ENCODE data around the gene PRDM2.

PRDM2 gene

GRCh38 chr1:13804240-13804633 lies 104.2 kb downstream of the PRDM2 start:
- TF ChIP-seq, protein P1, sequence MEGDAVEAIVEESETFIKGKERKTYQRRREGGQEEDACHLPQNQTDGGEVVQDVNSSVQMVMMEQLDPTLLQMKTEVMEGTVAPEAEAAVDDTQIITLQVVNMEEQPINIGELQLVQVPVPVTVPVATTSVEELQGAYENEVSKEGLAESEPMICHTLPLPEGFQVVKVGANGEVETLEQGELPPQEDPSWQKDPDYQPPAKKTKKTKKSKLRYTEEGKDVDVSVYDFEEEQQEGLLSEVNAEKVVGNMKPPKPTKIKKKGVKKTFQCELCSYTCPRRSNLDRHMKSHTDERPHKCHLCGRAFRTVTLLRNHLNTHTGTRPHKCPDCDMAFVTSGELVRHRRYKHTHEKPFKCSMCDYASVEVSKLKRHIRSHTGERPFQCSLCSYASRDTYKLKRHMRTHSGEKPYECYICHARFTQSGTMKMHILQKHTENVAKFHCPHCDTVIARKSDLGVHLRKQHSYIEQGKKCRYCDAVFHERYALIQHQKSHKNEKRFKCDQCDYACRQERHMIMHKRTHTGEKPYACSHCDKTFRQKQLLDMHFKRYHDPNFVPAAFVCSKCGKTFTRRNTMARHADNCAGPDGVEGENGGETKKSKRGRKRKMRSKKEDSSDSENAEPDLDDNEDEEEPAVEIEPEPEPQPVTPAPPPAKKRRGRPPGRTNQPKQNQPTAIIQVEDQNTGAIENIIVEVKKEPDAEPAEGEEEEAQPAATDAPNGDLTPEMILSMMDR (IDR thresholded peaks at IDR 0.05; ENCODE audit: insufficient read depth, low read length, poor library complexity, severe bottlenecking): no peak
- no peak for TF ChIP-seq EZH2phosphoT487 (conservative IDR thresholded peaks at IDR 0.05; ENCODE audit: low read length)
- Histone ChIP-seq H3F3A (ENCODE audit: insufficient read depth) (no peaks in the 10 kb centered on the region), H3K27ac (ENCODE audit: low read depth, low read length) (no peak overlapping the region), H3K27me3 (ENCODE audit: low read length) (no peaks in the 10 kb centered on the region), H4K20me1 (ENCODE audit: low read depth, low read length) (0 out of 2 replicates have a peak, but pooled peaks cover 4% of the 10 kb centered on the region), H3K79me2 (ENCODE audit: insufficient read depth, low read length) (no peaks in the 10 kb centered on the region), H2AFZ (ENCODE audit: low read depth, low read length, severe bottlenecking) (no peak overlapping the region), H3K9ac (ENCODE audit: low read length) (no peak overlapping the region), H3K9me3 (ENCODE audit: insufficient read depth, low read length) (no peaks in the 10 kb centered on the region), H3K9me2 (replicated peaks; ENCODE audit: insufficient read depth, low read length) (no peaks in the 10 kb centered on the region), H3K4me3 (ENCODE audit: insufficient read depth, low read length, poor library complexity, severe bottlenecking) (no peak overlapping the region), H3K4me2 (ENCODE audit: low read depth, low read length, poor library complexity, severe bottlenecking) (no peak overlapping the region), H3K36me3 (ENCODE audit: low read length) (no peaks in the 10 kb centered on the region)

DNA sequence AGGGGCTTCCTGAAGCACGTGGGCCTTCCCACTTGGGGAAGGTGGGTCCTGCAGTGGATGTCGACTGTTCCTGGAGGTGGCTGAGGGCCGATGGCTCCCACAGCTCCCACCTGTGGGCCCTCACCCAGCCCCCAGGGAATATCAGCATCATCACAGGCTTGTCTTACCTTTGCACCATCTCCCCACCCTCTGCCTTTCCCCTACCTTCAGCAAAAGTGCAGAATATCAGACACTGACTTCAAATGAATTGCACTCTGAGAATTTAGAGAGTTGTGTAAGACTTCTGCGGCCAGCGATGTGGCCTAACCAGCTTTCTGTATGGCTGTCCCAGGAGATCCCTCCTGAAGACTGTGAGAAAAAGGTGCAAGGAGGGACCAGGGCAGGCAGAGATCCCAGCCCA lies 105.4 kb downstream of the PRDM2 start:
- H3K27ac ChIP-seq (ENCODE audit: low read depth, low read length): no peak overlapping the region
- H3K4me3 ChIP-seq (ENCODE audit: insufficient read depth, low read length, poor library complexity, severe bottlenecking): no peak overlapping the region
- no peak overlapping the region for H3K4me2 ChIP-seq (ENCODE audit: low read depth, low read length, poor library complexity, severe bottlenecking)
- no peaks in the 10 kb centered on the region for H3K36me3 ChIP-seq (ENCODE audit: low read length)
- no peaks in the 10 kb centered on the region for H3K9me2 ChIP-seq (replicated peaks; ENCODE audit: insufficient read depth, low read length)
- TF ChIP-seq EZH2phosphoT487 (conservative IDR thresholded peaks at IDR 0.05; ENCODE audit: low read length): no peak
- TF ChIP-seq, protein P1 (IDR thresholded peaks at IDR 0.05; ENCODE audit: insufficient read depth, low read length, poor library complexity, severe bottlenecking): no peak
- H2AFZ ChIP-seq (ENCODE audit: low read depth, low read length, severe bottlenecking): no peak overlapping the region
- no peaks in the 10 kb centered on the region for H3K9me3 ChIP-seq (ENCODE audit: insufficient read depth, low read length)
- no peak overlapping the region for H3K9ac ChIP-seq (ENCODE audit: low read length)
- H3K27me3 ChIP-seq (ENCODE audit: low read length): no peaks in the 10 kb centered on the region
- H3K79me2 ChIP-seq (ENCODE audit: insufficient read depth, low read length): no peaks in the 10 kb centered on the region
- no peaks in the 10 kb centered on the region for H4K20me1 ChIP-seq (ENCODE audit: low read depth, low read length)
- H3F3A ChIP-seq (ENCODE audit: insufficient read depth): no peaks in the 10 kb centered on the region

DNA sequence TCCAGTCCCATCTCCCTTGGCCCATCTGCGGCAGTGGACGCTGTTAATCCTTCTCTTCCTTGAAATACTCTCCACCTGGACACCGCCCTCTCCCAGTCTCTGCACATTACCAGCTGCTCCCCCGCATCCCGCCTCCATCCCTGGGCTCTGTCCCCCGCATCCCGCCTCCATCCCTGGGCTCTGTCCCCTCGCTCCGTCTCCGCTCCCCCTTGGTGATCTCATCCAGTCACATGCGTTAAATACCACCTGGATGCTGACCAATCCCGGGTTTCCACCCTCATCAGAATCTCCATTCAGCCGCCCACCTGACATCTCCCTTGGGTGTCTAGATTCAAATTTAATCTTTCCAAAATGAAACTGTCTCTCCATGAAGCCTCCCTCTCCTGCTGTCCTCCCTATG lies 106.1 kb downstream of the PRDM2 start:
- no peaks in the 10 kb centered on the region for H3K27me3 ChIP-seq (ENCODE audit: low read length)
- H3K36me3 ChIP-seq (ENCODE audit: low read length): no peaks in the 10 kb centered on the region
- no peaks in the 10 kb centered on the region for H4K20me1 ChIP-seq (ENCODE audit: low read depth, low read length)
- H3F3A ChIP-seq (ENCODE audit: insufficient read depth): no peaks in the 10 kb centered on the region
- no peak for TF ChIP-seq EZH2phosphoT487 (conservative IDR thresholded peaks at IDR 0.05; ENCODE audit: low read length)
- TF ChIP-seq, protein P1 (IDR thresholded peaks at IDR 0.05; ENCODE audit: insufficient read depth, low read length, poor library complexity, severe bottlenecking): no peak
- H3K27ac ChIP-seq (ENCODE audit: low read depth, low read length): no peak overlapping the region
- H3K9me3 ChIP-seq (ENCODE audit: insufficient read depth, low read length): no peaks in the 10 kb centered on the region
- H3K4me3 ChIP-seq (ENCODE audit: insufficient read depth, low read length, poor library complexity, severe bottlenecking): no peak overlapping the region
- H3K79me2 ChIP-seq (ENCODE audit: insufficient read depth, low read length): no peaks in the 10 kb centered on the region
- H3K4me2 ChIP-seq (ENCODE audit: low read depth, low read length, poor library complexity, severe bottlenecking): no peak overlapping the region
- no peak overlapping the region for H3K9ac ChIP-seq (ENCODE audit: low read length)
- no peak overlapping the region for H2AFZ ChIP-seq (ENCODE audit: low read depth, low read length, severe bottlenecking)
- H3K9me2 ChIP-seq (replicated peaks; ENCODE audit: insufficient read depth, low read length): no peaks in the 10 kb centered on the region

All from SU-DHL-6 (cell line).